HG02885 (cell line): ENCODE measurements around the gene PKN3.

Experiments
- ATAC-seq: cut with Tn5 transposase; IDR thresholded peaks from one replicate; pipeline ENCODE4 v1.9.1; 2021; ENCODE audit warnings: mild to moderate bottlenecking; ENCODE audit not compliant: unreplicated experiment, poor library complexity

PKN3 gene

GRCh38 chr9:128731093-128731492 is 28.8 kb downstream of the PKN3 start:
- no peak for ATAC-seq

GRCh38 chr9:128731691-128732090 is 29.4 kb downstream of the PKN3 start:
- ATAC-seq, result no peak

GRCh38 chr9:128732576-128732975 is 30.3 kb downstream of the PKN3 start:
- no peak for ATAC-seq

- ATAC-seq, result no peak
Observed at GRCh38 chr9:128733256-128733655, 31.0 kb downstream of the PKN3 start.

- ATAC-seq, result no peak
Observed at GRCh38 chr9:128735373-128735772, 33.1 kb downstream of the PKN3 start.

GRCh38 chr9:128742401-128742800 is 40.1 kb downstream of the PKN3 start:
- no peak for ATAC-seq

GRCh38 chr9:128743421-128743820 is 41.1 kb downstream of the PKN3 start:
- no peak for ATAC-seq

GRCh38 chr9:128747241-128747640 is 44.9 kb downstream of the PKN3 start:
- ATAC-seq, result no peak

- no peak for ATAC-seq
Observed at GRCh38 chr9:128750926-128751595, 48.8 kb downstream of the PKN3 start.

- ATAC-seq, result no peak
Observed at GRCh38 chr9:128753627-128754026, 51.3 kb downstream of the PKN3 start.

GRCh38 chr9:128757602-128758001 is 55.3 kb downstream of the PKN3 start:
- no peak for ATAC-seq

- no peak for ATAC-seq
Observed at GRCh38 chr9:128762671-128763449, 60.6 kb downstream of the PKN3 start.

GRCh38 chr9:128764361-128764760 is 62.1 kb downstream of the PKN3 start:
- no peak for ATAC-seq

GRCh38 chr9:128765499-128765898 is 63.2 kb downstream of the PKN3 start:
- no peak for ATAC-seq

- ATAC-seq, result no peak
Observed at GRCh38 chr9:128768606-128769005, 66.3 kb downstream of the PKN3 start.
